GM13977 (cell line): Measurements from ENCODE around the gene RELB.

Experiments used
- DNase-seq: peaks from one replicate; pipeline ENCODE4 v3.0.0; 2012; ENCODE audit warnings: low spot score
- in situ Hi-C: fragments of 300-500 bp; cut with MboI; formaldehyde crosslinking; loops from one replicate; pipeline ENCODE4 v1.12.0; 2022; ENCODE audit warnings: low sequenced_read_pairs, low pct_unique_long_range_greater_than_20kb, mixed read lengths, inconsistent platforms; ENCODE audit not compliant: unreplicated experiment
- TF ChIP-seq, protein P1 (sequence below): IDR thresholded peaks from 2 replicates; pipeline ENCODE4 v1.5.1; 2012; ENCODE audit warnings: mild to moderate bottlenecking, control low read depth; ENCODE audit not compliant: insufficient read depth; ENCODE audit errors: extremely low read depth, missing control alignments

The RELB gene

DNA sequence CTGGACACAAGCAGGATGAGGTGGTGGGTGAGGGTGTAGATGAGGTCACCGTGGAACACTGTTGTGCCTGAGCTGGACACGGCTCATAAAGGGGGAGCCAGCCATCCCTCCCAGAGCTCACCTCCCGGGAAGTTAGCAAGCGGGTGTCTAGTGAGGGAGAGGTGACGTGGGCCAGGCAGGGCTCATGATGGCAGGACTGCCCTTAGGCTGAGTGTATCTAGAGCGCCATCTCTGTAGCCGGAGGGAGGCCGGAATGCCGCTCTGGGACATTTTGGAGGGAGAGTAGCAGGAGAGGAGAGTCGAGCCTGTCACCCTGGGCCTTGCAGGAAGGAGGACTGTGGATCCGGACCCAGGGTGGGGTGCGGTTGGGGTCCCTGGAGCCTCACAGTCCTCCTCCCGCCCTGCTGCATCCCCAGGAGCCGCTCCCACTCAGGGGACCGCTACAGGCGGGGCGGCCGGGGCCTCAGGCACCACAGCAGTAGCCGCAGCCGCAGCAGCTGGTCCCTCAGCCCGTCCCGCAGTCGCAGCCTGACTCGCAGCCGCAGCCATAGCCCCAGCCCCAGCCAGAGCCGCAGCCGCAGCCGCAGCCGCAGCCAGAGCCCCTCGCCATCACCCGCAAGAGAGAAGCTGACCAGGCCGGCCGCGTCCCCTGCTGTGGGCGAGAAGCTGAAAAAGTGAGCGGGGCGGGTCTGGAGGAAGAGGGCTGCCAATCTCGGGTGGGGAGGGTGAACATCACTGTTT lies 65.8 kb downstream of the RELB start:
- DNase-seq = no peak
- in situ Hi-C loops = no loop called here
- TF ChIP-seq, protein P1, sequence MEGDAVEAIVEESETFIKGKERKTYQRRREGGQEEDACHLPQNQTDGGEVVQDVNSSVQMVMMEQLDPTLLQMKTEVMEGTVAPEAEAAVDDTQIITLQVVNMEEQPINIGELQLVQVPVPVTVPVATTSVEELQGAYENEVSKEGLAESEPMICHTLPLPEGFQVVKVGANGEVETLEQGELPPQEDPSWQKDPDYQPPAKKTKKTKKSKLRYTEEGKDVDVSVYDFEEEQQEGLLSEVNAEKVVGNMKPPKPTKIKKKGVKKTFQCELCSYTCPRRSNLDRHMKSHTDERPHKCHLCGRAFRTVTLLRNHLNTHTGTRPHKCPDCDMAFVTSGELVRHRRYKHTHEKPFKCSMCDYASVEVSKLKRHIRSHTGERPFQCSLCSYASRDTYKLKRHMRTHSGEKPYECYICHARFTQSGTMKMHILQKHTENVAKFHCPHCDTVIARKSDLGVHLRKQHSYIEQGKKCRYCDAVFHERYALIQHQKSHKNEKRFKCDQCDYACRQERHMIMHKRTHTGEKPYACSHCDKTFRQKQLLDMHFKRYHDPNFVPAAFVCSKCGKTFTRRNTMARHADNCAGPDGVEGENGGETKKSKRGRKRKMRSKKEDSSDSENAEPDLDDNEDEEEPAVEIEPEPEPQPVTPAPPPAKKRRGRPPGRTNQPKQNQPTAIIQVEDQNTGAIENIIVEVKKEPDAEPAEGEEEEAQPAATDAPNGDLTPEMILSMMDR = no peak

DNA sequence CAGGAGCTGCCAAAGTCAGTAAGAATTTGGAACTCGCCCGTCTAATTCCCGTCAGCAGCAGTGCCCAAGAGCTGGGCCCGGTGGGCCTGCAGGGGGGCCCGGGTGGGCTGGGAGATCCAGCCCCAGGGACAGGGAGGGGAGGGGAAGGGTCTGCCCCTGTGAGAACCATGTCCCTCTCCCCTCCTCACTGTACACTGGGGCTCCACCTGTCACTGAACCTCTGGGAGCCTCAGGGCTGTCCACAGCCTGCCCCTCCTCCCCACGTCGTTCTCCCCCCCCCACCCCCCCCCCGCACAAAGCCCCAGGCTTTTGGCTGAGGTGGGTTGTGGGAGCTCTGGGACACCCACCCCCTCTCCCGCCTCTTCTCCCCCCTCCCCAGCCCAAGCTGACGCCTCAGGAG lies 66.8 kb downstream of the RELB start:
- in situ Hi-C loops = no loop called here
- TF ChIP-seq, protein P1 = no peak
- no peak for DNase-seq

DNA sequence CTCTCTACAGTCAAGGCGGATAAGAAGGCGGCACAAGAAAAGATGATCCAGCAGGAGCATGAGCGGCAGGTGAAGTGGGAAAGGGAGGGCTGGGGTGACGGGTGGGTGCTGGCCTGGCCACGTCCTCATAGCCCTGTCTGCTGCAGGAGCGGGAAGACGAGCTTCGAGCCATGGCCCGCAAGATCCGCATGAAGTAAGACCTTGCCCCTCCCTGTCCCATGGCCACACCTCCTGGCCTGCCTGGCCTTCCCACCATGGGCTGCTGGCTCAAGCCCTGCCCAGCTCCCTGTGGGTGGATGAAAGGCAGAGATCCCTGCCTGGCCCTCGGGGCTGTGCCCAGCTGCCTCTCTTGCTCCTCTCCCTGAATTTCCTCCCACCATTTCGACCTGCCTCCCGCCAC lies 67.8 kb downstream of the RELB start:
- TF ChIP-seq, protein P1 = no peak
- in situ Hi-C loops = no loop called here
- no peak for DNase-seq

DNA sequence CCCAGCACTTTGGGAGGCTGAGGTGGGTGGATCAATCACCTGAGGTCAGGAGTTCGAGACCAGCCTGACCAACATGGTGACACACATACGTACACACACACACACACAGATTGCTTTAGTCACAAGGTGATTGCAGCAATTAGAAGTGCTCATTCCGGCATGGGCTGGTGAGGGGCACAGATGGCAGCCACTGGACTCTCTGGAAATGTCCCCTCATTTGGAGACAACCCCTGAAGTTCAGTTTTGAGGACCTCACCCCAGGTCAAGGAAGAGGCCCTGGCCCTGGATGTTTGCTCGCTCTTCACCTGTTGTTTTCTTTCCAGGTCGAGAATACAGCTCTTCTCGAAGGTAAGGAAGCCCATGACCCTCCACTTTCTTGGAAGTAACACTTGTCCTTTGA lies 69.0 kb downstream of the RELB start:
- TF ChIP-seq, protein P1 = no peak
- in situ Hi-C loops = no loop called here
- DNase-seq = no peak

DNA sequence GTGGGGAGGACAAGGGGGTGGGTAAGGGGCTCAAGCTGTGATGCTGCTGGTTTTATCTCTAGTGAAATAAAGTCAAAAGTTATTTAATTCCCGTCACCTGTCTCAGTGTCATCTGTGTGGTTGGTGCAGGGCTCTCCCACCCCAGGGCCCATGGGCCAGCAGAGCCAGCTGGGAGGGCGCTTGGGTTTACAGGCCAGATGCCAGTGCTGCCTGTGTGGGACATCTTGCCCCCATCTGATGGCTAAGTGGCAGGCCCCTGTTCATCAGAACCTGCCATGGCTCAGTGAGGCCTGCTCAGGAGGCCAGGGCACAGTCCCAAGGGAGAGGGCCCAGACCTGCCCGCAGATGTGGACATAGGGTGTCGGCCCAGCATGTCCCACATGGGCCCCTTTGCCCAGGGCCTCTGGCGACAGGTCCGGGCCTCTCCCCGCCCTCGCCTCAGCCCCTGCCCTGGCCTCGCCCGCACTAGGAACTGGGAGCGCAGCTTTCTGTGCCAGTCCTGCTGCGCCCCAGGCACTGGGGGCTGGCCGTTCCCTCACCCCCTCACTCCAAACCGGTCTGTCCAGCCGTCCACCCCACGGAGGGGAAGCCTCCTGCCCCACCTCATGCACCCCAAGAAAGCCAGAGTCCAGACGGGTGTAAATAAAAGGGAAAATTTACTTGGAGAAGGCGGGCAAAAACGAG lies 69.7 kb downstream of the RELB start:
- in situ Hi-C loops = no loop called here
- DNase-seq = no peak
- TF ChIP-seq, protein P1 = no peak

DNA sequence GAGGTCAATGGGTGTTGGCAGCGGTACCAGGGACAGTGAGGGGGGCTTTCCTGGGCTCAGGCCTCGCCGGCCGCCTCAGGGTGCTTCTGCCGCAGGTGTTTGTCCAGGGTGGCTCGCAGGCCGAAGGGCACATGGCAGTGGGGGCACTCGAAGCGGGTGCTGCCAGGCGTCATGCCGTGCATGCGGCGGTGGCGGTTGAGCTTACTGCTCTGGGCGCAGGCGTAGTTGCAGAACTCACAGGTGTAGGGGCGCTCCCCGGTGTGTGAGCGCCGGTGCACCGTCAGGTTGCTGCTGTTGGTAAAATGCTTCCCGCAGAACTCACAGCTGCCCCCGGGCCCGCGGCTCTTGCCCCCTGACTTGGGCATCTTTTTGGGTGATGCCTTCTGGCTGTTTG lies 70.3 kb downstream of the RELB start:
- TF ChIP-seq, protein P1 = no peak
- DNase-seq = no peak
- in situ Hi-C loops = no loop called here
